Vagina (tissue), 2 donors: ENCODE results near the gene MS4A2.
"Not testable (repeated sequence)": the region's sequence is repeated elsewhere in the genome, so short reads cannot be mapped to it uniquely, and the experiment has no call there.

Experiments
- CTCF ChIP-seq, 3 experiments: fragments of 450-650 bp in 2 of 3; fragments of 200-600 bp in 1 of 3; sonication (generic) in 1 of 3; IDR thresholded peaks; one replicate each; pipeline ENCODE4 v1.5.1; 2017 to 2019; ENCODE audit warnings: antibody characterized with exemption in 3 of 3, mild to moderate bottlenecking in 2 of 3, moderate library complexity in 2 of 3
- POLR2A ChIP-seq, 2 donors: fragments of 450-650 bp; IDR thresholded peaks; one replicate each; pipeline ENCODE4 v1.6.1; 2017; ENCODE audit warnings: antibody characterized with exemption in 2 of 2, mild to moderate bottlenecking in 2 of 2, moderate library complexity in 2 of 2
- POLR2AphosphoS5 ChIP-seq, 2 donors: sonication (generic); formaldehyde crosslinking; IDR thresholded peaks; one replicate each; pipeline ENCODE4 v1.9.0; 2017; ENCODE audit warnings: antibody characterized with exemption in 2 of 2, mild to moderate bottlenecking in 2 of 2, low read depth in 1 of 2; ENCODE audit not compliant: insufficient read depth in 1 of 2

GRCh38 chr11:60128866-60129265 lies 40.4 kb downstream of the MS4A2 start:
- TF ChIP-seq POLR2A (IDR thresholded peaks at IDR 0.05); POLR2AphosphoS5 (IDR thresholded peaks at IDR 0.05; ENCODE audit: insufficient read depth in 1 of 2, low read depth in 1 of 2); CTCF (IDR thresholded peaks at IDR 0.05): not testable (repeated sequence)
